Spleen (tissue), 7 donors: ENCODE results near the gene MMP12.
"Not testable (repeated sequence)": the region's sequence is repeated elsewhere in the genome, so short reads cannot be mapped to it uniquely, and the experiment has no call there.

Source experiments
- CTCF ChIP-seq, 11 experiments: fragments of 200-600 bp in 7 of 11; fragments of 450-650 bp in 4 of 11; sonication (generic) in 4 of 11; IDR thresholded peaks in 8 of 11; conservative IDR thresholded peaks in 3 of 11; 1 replicate in 7 of 11; 2 replicates in 4 of 11; pipeline versions ENCODE4 v1.4.0 to v1.8.0; 2016 to 2021; ENCODE audit warnings: antibody characterized with exemption in 11 of 11, inconsistent platforms in 4 of 11, mild to moderate bottlenecking in 1 of 11
- POLR2A ChIP-seq, 3 donors: fragments of 450-650 bp; IDR thresholded peaks; one replicate each; pipeline ENCODE4 v1.5.1; 2017; ENCODE audit warnings: antibody characterized with exemption in 3 of 3, mild to moderate bottlenecking in 1 of 3
- donor health status: DM: no; HTN: no; CAD: no; lungs with moderate emphysema.
- donor health status: DM: no; HTN: no; CAD: no.
- donor health status: DM: no; HTN: no; CAD: no.

- TF ChIP-seq CTCF (IDR thresholded peaks at IDR 0.05 in 8 of 11, conservative IDR thresholded peaks at IDR 0.05 in 3 of 11); POLR2A (IDR thresholded peaks at IDR 0.05): not testable (repeated sequence)
Measured at GRCh38 chr11:102869354-102869964, 5.3 kb downstream of the MMP12 start.
